K562 (cell line): ENCODE measurements around the gene CNOT10. TPM values are rescaled to one million over a fixed set of nuclear protein-coding genes. Genes with fewer than 3 reads are reported as not detected.

Source experiments
- CBFA2T3 ChIP-seq: fragments of 450-650 bp; IDR thresholded peaks from 2 replicates; pipeline ENCODE4 v1.6.1; 2017
- CBX5 ChIP-seq: IDR thresholded peaks from 2 replicates; pipeline ENCODE4 v1.6.1; 2014; ENCODE audit warnings: low read depth, borderline replicate concordance
- ELF1 ChIP-seq: fragments of 200-800 bp; sonication (Bioruptor generic); IDR thresholded peaks from 2 replicates; pipeline ENCODE4 v1.6.1; 2016; ENCODE audit warnings: missing genetic modification characterization, missing compliant biosample characterization
- EP300 ChIP-seq: IDR thresholded peaks from 2 replicates; pipeline ENCODE4 v1.6.1; 2012; ENCODE audit warnings: low read length, improper control_type of control experiment
- EWSR1 ChIP-seq: fragments of 450-650 bp; IDR thresholded peaks from 2 replicates; pipeline ENCODE4 v1.6.1; 2018; ENCODE audit warnings: borderline replicate concordance, mild to moderate bottlenecking, low read depth, moderate library complexity; ENCODE audit not compliant: partially characterized antibody
- FOXM1 ChIP-seq, 2 experiments: fragments of 450-650 bp in 1 of 2; sonication (generic) in 1 of 2; formaldehyde crosslinking in 1 of 2; IDR thresholded peaks; 2 replicates each; pipeline versions ENCODE4 v1.6.1 to v1.9.0; 2017 to 2022; ENCODE audit warnings: low read depth in 2 of 2, mild to moderate bottlenecking in 2 of 2, missing genetic modification reagents in 1 of 2, moderate library complexity in 1 of 2
- HIVEP1 ChIP-seq: fragments of 250-450 bp; sonication (Bioruptor Pico); IDR thresholded peaks from 2 replicates; pipeline ENCODE4 v1.4.0; 2020; ENCODE audit warnings: mild to moderate bottlenecking
- MBD2 ChIP-seq: sonication (generic); IDR thresholded peaks from 2 replicates; pipeline ENCODE4 v1.6.1; 2016; ENCODE audit warnings: low read depth, borderline replicate concordance
- MEF2D ChIP-seq: conservative IDR thresholded peaks from 2 replicates; pipeline ENCODE4 v1.6.1; 2016; ENCODE audit warnings: low read depth, missing genetic modification characterization, missing compliant biosample characterization
- MTA3 ChIP-seq: fragments of 450-650 bp; formaldehyde crosslinking; IDR thresholded peaks from 2 replicates; pipeline ENCODE4 v1.6.1; 2017; ENCODE audit warnings: mild to moderate bottlenecking, borderline replicate concordance
- NCOA6 ChIP-seq: fragments of 450-650 bp; IDR thresholded peaks from 2 replicates; pipeline ENCODE4 v1.6.1; 2017; ENCODE audit warnings: mild to moderate bottlenecking
- POLR3A ChIP-seq: IDR thresholded peaks from 2 replicates; pipeline ENCODE4 v1.6.1; 2011; ENCODE audit warnings: borderline replicate concordance, mild to moderate bottlenecking, moderate library complexity; ENCODE audit not compliant: insufficient read length, insufficient read depth; ENCODE audit errors: extremely low read depth
- PTRF ChIP-seq: fragments of 450-650 bp; IDR thresholded peaks from 2 replicates; pipeline ENCODE4 v1.6.1; 2016; ENCODE audit warnings: mild to moderate bottlenecking, missing genetic modification characterization, missing compliant biosample characterization
- ZC3H4 ChIP-seq: sonication (generic); formaldehyde crosslinking; IDR thresholded peaks from 2 replicates; pipeline ENCODE4 v1.9.0; 2021; ENCODE audit warnings: missing genetic modification reagents, borderline replicate concordance
- ZFPM2 ChIP-seq: fragments of 250-450 bp; sonication (Bioruptor Pico); IDR thresholded peaks from 2 replicates; pipeline ENCODE4 v1.5.1; 2022; ENCODE audit warnings: mild to moderate bottlenecking
- ZNF3 ChIP-seq: fragments of 250-450 bp; sonication (Bioruptor Pico); IDR thresholded peaks from 2 replicates; pipeline ENCODE4 v1.5.0; 2021; ENCODE audit warnings: mild to moderate bottlenecking, moderate library complexity
- ZNF311 ChIP-seq: fragments of 250-450 bp; sonication (Bioruptor Pico); IDR thresholded peaks from 2 replicates; pipeline ENCODE4 v1.4.0; 2020; ENCODE audit warnings: mild to moderate bottlenecking, moderate library complexity
- polyA plus RNA-seq, 8 experiments: library from polyadenylated mRNA; depleted of rRNA in 4 of 8; stranded (reverse) in 5 of 8; unstranded in 3 of 8; fragments of >200 nt; fragmentation: Nextera tagmentation in 2 of 8; fragmentation: Illumina TruSeq in 1 of 8; extraction: Ambion mirVana in 2 of 8; extraction: Trizol in 1 of 8; gene quantifications; 2 replicates each; pipeline versions ENCODE4 v1.2.1 to v1.2.3, GENCODE V29; 2011 to 2014; ENCODE audit warnings: inconsistent platforms in 1 of 8, missing spikeins in 1 of 8
- total RNA-seq, 7 experiments: library from RNA; depleted of rRNA in 6 of 7; stranded (reverse); fragments of >200 nt in 6 of 7; fragmentation: Illumina TruSeq in 2 of 7; extraction: Trizol in 2 of 7; gene quantifications; 2 replicates each; pipeline versions ENCODE4 v1.2.1 to v1.2.3, GENCODE V29; 2011 to 2021; ENCODE audit warnings: low replicate concordance in 1 of 7
- TF ChIP-seq, protein P1 (sequence below), 2 experiments: fragments of 450-650 bp in 1 of 2; sonication (generic) in 1 of 2; formaldehyde crosslinking in 1 of 2; IDR thresholded peaks; 2 replicates each; pipeline versions ENCODE4 v1.7.1 to v1.9.0; 2016 to 2022; ENCODE audit warnings: inconsistent platforms in 1 of 2, mild to moderate bottlenecking in 1 of 2, missing genetic modification reagents in 1 of 2
- TF ChIP-seq, protein P2 (sequence below): IDR thresholded peaks from 2 replicates; pipeline ENCODE4 v1.6.1; 2014; ENCODE audit warnings: antibody characterized with exemption

CNOT10 gene
- total and polyA plus RNA-seq, 9 of the 15 experiments (the other 6 are each of a cell fraction or from before 2014, with no cell fraction given), result 35.7 to 114 (median 81.9) TPM

DNA sequence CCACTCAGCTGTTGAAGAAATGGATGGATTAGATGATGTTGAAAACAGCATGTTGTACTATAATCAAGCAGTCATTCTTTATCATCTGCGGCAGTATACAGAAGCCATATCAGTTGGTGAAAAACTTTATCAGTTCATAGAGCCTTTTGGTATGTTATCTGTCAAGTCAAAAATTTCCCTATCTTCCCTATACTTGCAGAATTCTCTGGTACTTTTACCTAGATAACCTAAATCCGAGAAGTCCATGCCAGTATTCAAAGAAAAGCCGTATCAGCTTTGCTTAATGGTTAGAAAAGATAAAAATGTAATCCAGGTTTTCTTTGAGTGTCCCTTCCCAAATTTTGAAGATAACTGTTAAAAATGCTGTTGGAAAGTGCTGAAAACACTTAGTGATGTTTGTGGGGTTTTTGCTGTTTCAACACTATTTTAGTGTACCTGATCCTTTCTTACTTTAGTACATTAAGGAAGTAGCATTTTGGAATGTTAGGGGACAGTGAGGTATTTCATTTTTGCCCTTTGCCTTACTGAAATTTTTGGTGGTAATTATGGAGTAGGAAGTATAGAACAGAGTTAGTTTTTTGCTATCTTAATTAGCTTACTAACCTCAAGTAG, 23.8 kb downstream of the CNOT10 start (continued):
- TF ChIP-seq, protein P1, sequence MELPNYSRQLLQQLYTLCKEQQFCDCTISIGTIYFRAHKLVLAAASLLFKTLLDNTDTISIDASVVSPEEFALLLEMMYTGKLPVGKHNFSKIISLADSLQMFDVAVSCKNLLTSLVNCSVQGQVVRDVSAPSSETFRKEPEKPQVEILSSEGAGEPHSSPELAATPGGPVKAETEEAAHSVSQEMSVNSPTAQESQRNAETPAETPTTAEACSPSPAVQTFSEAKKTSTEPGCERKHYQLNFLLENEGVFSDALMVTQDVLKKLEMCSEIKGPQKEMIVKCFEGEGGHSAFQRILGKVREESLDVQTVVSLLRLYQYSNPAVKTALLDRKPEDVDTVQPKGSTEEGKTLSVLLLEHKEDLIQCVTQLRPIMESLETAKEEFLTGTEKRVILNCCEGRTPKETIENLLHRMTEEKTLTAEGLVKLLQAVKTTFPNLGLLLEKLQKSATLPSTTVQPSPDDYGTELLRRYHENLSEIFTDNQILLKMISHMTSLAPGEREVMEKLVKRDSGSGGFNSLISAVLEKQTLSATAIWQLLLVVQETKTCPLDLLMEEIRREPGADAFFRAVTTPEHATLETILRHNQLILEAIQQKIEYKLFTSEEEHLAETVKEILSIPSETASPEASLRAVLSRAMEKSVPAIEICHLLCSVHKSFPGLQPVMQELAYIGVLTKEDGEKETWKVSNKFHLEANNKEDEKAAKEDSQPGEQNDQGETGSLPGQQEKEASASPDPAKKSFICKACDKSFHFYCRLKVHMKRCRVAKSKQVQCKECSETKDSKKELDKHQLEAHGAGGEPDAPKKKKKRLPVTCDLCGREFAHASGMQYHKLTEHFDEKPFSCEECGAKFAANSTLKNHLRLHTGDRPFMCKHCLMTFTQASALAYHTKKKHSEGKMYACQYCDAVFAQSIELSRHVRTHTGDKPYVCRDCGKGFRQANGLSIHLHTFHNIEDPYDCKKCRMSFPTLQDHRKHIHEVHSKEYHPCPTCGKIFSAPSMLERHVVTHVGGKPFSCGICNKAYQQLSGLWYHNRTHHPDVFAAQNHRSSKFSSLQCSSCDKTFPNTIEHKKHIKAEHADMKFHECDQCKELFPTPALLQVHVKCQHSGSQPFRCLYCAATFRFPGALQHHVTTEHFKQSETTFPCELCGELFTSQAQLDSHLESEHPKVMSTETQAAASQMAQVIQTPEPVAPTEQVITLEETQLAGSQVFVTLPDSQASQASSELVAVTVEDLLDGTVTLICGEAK (IDR thresholded peaks at IDR 0.05), result peak; percentile 85
- TF ChIP-seq, protein P1 (CRISPR knock-in tag; IDR thresholded peaks at IDR 0.05), result no peak
- TF ChIP-seq CBFA2T3 (peak; percentile 96), PTRF (tag) (no peak), MBD2 (peak; percentile 52; the same call in 1 of the 2 replicates), ZC3H4 (CRISPR knock-in tag) (no peak), POLR3A (no peak), ZNF311 (CRISPR knock-in tag) (peak; percentile 91), EP300 (peak; percentile 93), ZNF3 (CRISPR knock-in tag) (no peak), NCOA6 (no peak), ZFPM2 (CRISPR knock-in tag) (no peak), CBX5 (no peak), HIVEP1 (CRISPR knock-in tag) (no peak), EWSR1 (no peak), FOXM1 (IDR thresholded peaks at IDR 0.05; ENCODE audit: low read depth) (peak; percentile 89), FOXM1 (CRISPR knock-in tag; IDR thresholded peaks at IDR 0.05; ENCODE audit: low read depth) (no peak), ELF1 (tag) (0 out of 2 replicates have a peak, but pooled peaks have one; percentile 38), MTA3 (peak; percentile 13; the same call in 1 of the 2 replicates), MEF2D (no peak)
- TF ChIP-seq, protein P2, sequence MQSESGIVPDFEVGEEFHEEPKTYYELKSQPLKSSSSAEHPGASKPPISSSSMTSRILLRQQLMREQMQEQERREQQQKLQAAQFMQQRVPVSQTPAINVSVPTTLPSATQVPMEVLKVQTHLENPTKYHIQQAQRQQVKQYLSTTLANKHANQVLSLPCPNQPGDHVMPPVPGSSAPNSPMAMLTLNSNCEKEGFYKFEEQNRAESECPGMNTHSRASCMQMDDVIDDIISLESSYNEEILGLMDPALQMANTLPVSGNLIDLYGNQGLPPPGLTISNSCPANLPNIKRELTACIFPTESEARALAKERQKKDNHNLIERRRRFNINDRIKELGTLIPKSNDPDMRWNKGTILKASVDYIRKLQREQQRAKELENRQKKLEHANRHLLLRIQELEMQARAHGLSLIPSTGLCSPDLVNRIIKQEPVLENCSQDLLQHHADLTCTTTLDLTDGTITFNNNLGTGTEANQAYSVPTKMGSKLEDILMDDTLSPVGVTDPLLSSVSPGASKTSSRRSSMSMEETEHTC, result no peak
